Naive B cell (primary cell): ENCODE results near the gene AGXT. TPM values are rescaled to one million over a fixed set of nuclear protein-coding genes. Genes with fewer than 3 reads are reported as not detected.

Source experiments
- ATAC-seq, 2 donors: fragments of 150-1000 bp; cut with Tn5 transposase; 2 replicates each; pipeline ENCODE4 v1.10.0; 2021; ENCODE audit warnings: low read depth in 2 of 2, mild to moderate bottlenecking in 2 of 2, moderate library complexity in 2 of 2
- DNase-seq: peaks from one replicate; pipeline ENCODE4 v3.0.0; 2022
- H3K27ac Mint-ChIP-seq, 6 donors: one replicate each; pipeline ENCODE4 v1.8.0; 2020 to 2022; ENCODE audit warnings: mild to moderate bottlenecking in 6 of 6, mixed read lengths in 6 of 6, moderate library complexity in 5 of 6, inconsistent platforms in 2 of 6
- H3K27me3 Mint-ChIP-seq, 3 donors: one replicate each; pipeline ENCODE4 v1.8.0; 2021 to 2022; ENCODE audit warnings: mixed read lengths in 3 of 3, mild to moderate bottlenecking in 1 of 3
- H3K36me3 Mint-ChIP-seq, 2 donors: one replicate each; pipeline ENCODE4 v1.8.0; 2020 to 2022; ENCODE audit warnings: mixed read lengths in 2 of 2, inconsistent platforms in 1 of 2, mild to moderate bottlenecking in 1 of 2
- H3K4me1 Mint-ChIP-seq, 3 donors: one replicate each; pipeline ENCODE4 v1.8.0; 2020 to 2022; ENCODE audit warnings: mixed read lengths in 3 of 3, inconsistent platforms in 1 of 3, mild to moderate bottlenecking in 1 of 3, moderate library complexity in 1 of 3
- H3K4me3 Mint-ChIP-seq, 8 donors: one replicate each; pipeline ENCODE4 v1.8.0; 2020 to 2022; ENCODE audit warnings: mild to moderate bottlenecking in 8 of 8, mixed read lengths in 8 of 8, moderate library complexity in 8 of 8, inconsistent platforms in 2 of 8
- H3K9me3 Mint-ChIP-seq, 7 donors: one replicate each; pipeline ENCODE4 v1.8.0; 2020 to 2022; ENCODE audit warnings: mixed read lengths in 7 of 7, mild to moderate bottlenecking in 5 of 7, inconsistent platforms in 2 of 7, moderate library complexity in 1 of 7
- polyA plus RNA-seq, 6 donors: library from polyadenylated mRNA; unstranded; fragments of 300-500 nt; fragmentation: Illumina TruSeq; gene quantifications; one replicate each; pipeline ENCODE4 v1.2.3, GENCODE V29; 2021; ENCODE audit warnings: low read depth in 6 of 6

The AGXT gene
- polyA plus RNA-seq, 6 donors from 2014 or later: not detected

- ATAC-seq (no peak), DNase-seq (no peak)
- no peaks in the 10 kb centered on the region for H3K36me3 Mint-ChIP-seq
- H3K4me1 Mint-ChIP-seq: peaks cover 3 to 12% (median 4%) of the 10 kb centered on the region in 3 donors
- H3K4me3 Mint-ChIP-seq: peak overlapping the region in 1 of 8 donors; percentile 20
- no peaks in the 10 kb centered on the region for H3K9me3 Mint-ChIP-seq
- H3K27ac Mint-ChIP-seq: no peak overlapping the region
- peaks cover 0 to 41% (median 8%) of the 10 kb centered on the region in 3 donors for H3K27me3 Mint-ChIP-seq
Observed at GRCh38 chr2:240917684-240918257, 49.1 kb downstream of the AGXT start.

GRCh38 chr2:240918258-240919091, 49.9 kb downstream of the AGXT start:
- Mint-ChIP-seq H3K4me1 (peaks cover 3 to 12% (median 4%) of the 10 kb centered on the region in 3 donors), H3K27ac (no peak overlapping the region), H3K9me3 (no peaks in the 10 kb centered on the region), H3K36me3 (no peaks in the 10 kb centered on the region), H3K4me3 (no peak overlapping the region), H3K27me3 (peaks cover 0 to 39% (median under 1%) of the 10 kb centered on the region in 3 donors)
- no peak for DNase-seq
- ATAC-seq: no peak

GRCh38 chr2:240919161-240919781, 50.6 kb downstream of the AGXT start:
- Mint-ChIP-seq H3K9me3 (no peaks in the 10 kb centered on the region), H3K27me3 (peaks cover 0 to 39% (median 0%) of the 10 kb centered on the region in 3 donors), H3K4me1 (peaks cover 3 to 12% (median 4%) of the 10 kb centered on the region in 3 donors), H3K4me3 (peak overlapping the region in 1 of 8 donors; percentile 22), H3K36me3 (no peaks in the 10 kb centered on the region), H3K27ac (no peak overlapping the region)
- ATAC-seq (no peak), DNase-seq (no peak)

GRCh38 chr2:240919786-240920782, 51.5 kb downstream of the AGXT start:
- H3K4me3 Mint-ChIP-seq: no peak overlapping the region
- DNase-seq: no peak
- no peaks in the 10 kb centered on the region for H3K36me3 Mint-ChIP-seq
- no peak overlapping the region for H3K27ac Mint-ChIP-seq
- peaks cover 3 to 12% (median 4%) of the 10 kb centered on the region in 3 donors for H3K4me1 Mint-ChIP-seq
- no peaks in the 10 kb centered on the region for H3K9me3 Mint-ChIP-seq
- peaks cover 0 to 31% (median 0%) of the 10 kb centered on the region in 3 donors for H3K27me3 Mint-ChIP-seq
- ATAC-seq: no peak

- H3K36me3 Mint-ChIP-seq: no peaks in the 10 kb centered on the region
- H3K27ac Mint-ChIP-seq: no peak overlapping the region
- no peak overlapping the region for H3K4me3 Mint-ChIP-seq
- H3K27me3 Mint-ChIP-seq: peaks cover 0 to 23% (median 0%) of the 10 kb centered on the region in 3 donors
- DNase-seq (no peak), ATAC-seq (no peak)
- H3K9me3 Mint-ChIP-seq: no peaks in the 10 kb centered on the region
- peaks cover 3 to 7% (median 4%) of the 10 kb centered on the region in 3 donors for H3K4me1 Mint-ChIP-seq
Observed at GRCh38 chr2:240920783-240921231, 52.2 kb downstream of the AGXT start.

GRCh38 chr2:240921311-240921994, 52.8 kb downstream of the AGXT start:
- peaks cover 0 to 21% (median 0%) of the 10 kb centered on the region in 3 donors for H3K27me3 Mint-ChIP-seq
- DNase-seq (no peak), ATAC-seq (no peak)
- no peaks in the 10 kb centered on the region for H3K36me3 Mint-ChIP-seq
- H3K4me3 Mint-ChIP-seq: no peak overlapping the region
- H3K27ac Mint-ChIP-seq: peak overlapping the region in 1 of 6 donors; percentile 44
- H3K9me3 Mint-ChIP-seq: no peaks in the 10 kb centered on the region
- peaks cover 2 to 7% (median 4%) of the 10 kb centered on the region in 3 donors for H3K4me1 Mint-ChIP-seq

- no peak overlapping the region for H3K4me3 Mint-ChIP-seq
Observed at GRCh38 chr2:240921995-240922244, 53.3 kb downstream of the AGXT start.

GRCh38 chr2:240922245-240922981, 53.8 kb downstream of the AGXT start:
- Mint-ChIP-seq H3K4me1 (peaks cover 0 to under 1% (median 0%) of the 10 kb centered on the region in 3 donors), H3K4me3 (no peak overlapping the region), H3K27ac (no peak overlapping the region), H3K27me3 (peaks cover 0 to 12% (median 0%) of the 10 kb centered on the region in 3 donors), H3K36me3 (no peaks in the 10 kb centered on the region), H3K9me3 (peaks cover 0 to 3% (median 0%) of the 10 kb centered on the region in 7 donors)
- ATAC-seq (no peak), DNase-seq (no peak)

More at GRCh38 chr2:240921995-240922244, 53.3 kb downstream of the AGXT start:
- ATAC-seq: no peak
- Mint-ChIP-seq H3K27me3 (peaks cover 0 to 16% (median 0%) of the 10 kb centered on the region in 3 donors), H3K27ac (peak overlapping the region in 1 of 6 donors; percentile 44), H3K36me3 (no peaks in the 10 kb centered on the region), H3K9me3 (no peaks in the 10 kb centered on the region), H3K4me1 (peaks cover 0 to 4% (median 4%) of the 10 kb centered on the region in 3 donors)
- DNase-seq: no peak

- DNase-seq (no peak), ATAC-seq (no peak)
- H3K9me3 Mint-ChIP-seq: peaks cover 0 to 6% (median 0%) of the 10 kb centered on the region in 7 donors
- no peaks in the 10 kb centered on the region for H3K36me3 Mint-ChIP-seq
- peaks cover 0 to 12% (median under 1%) of the 10 kb centered on the region in 3 donors for H3K27me3 Mint-ChIP-seq
- H3K27ac Mint-ChIP-seq: no peak overlapping the region
- no peak overlapping the region for H3K4me3 Mint-ChIP-seq
- no peaks in the 10 kb centered on the region for H3K4me1 Mint-ChIP-seq
Observed at GRCh38 chr2:240922982-240923537, 54.4 kb downstream of the AGXT start.

GRCh38 chr2:240925191-240925567, 56.6 kb downstream of the AGXT start:
- H3K36me3 Mint-ChIP-seq: no peaks in the 10 kb centered on the region
- H3K4me3 Mint-ChIP-seq: no peak overlapping the region
- H3K9me3 Mint-ChIP-seq: peaks cover 0 to 7% (median 0%) of the 10 kb centered on the region in 7 donors
- ATAC-seq: no peak
- peaks cover 0 to 12% (median 6%) of the 10 kb centered on the region in 3 donors for H3K27me3 Mint-ChIP-seq
- H3K27ac Mint-ChIP-seq: no peak overlapping the region
- no peaks in the 10 kb centered on the region for H3K4me1 Mint-ChIP-seq
- DNase-seq: no peak

GRCh38 chr2:240925568-240926515, 57.2 kb downstream of the AGXT start:
- no peak for DNase-seq
- H3K4me1 Mint-ChIP-seq: no peaks in the 10 kb centered on the region

More at GRCh38 chr2:240925568-240926515, 57.2 kb downstream of the AGXT start:
- Mint-ChIP-seq H3K27ac (no peak overlapping the region), H3K27me3 (peaks cover 0 to 12% (median 6%) of the 10 kb centered on the region in 3 donors), H3K4me3 (no peak overlapping the region), H3K36me3 (no peaks in the 10 kb centered on the region), H3K9me3 (peaks cover 0 to 7% (median 0%) of the 10 kb centered on the region in 7 donors)
- ATAC-seq: no peak
